Activated CD8-positive, alpha-beta T cell treated with anti-CD3 and anti-CD28 coated beads for 36 hours (primary cell): ENCODE data around the gene DNAAF3. TPM values are rescaled to one million over a fixed set of nuclear protein-coding genes. Genes with fewer than 3 reads are reported as not detected.

ENCODE experiments used
- ATAC-seq: fragments of 200-7000 bp; cut with Tn5 transposase; one replicate; pipeline ENCODE4 v1.10.0; 2021; ENCODE audit warnings: mild to moderate bottlenecking, moderate library complexity
- CTCF ChIA-PET: fragments of 350-600 bp; sonication (Branson Sonifier 250); formaldehyde crosslinking; loops from one replicate; lab custom pipeline; 2021; ENCODE audit warnings: antibody characterized with exemption; lab: Charles Lee
- POLR2A ChIA-PET: fragments of 350-600 bp; sonication (Branson Sonifier 250); formaldehyde crosslinking; loops from one replicate; lab custom pipeline; 2021; ENCODE audit warnings: antibody characterized with exemption; lab: Charles Lee
- DNase-seq: peaks from one replicate; pipeline ENCODE4 v3.0.0-alpha.2; 2020
- H3K27ac Mint-ChIP-seq: one replicate; pipeline ENCODE4 v1.8.0; 2021; ENCODE audit warnings: mild to moderate bottlenecking, mixed read lengths
- H3K27me3 Mint-ChIP-seq: one replicate; pipeline ENCODE4 v1.8.0; 2021; ENCODE audit warnings: mixed read lengths
- H3K36me3 Mint-ChIP-seq: one replicate; pipeline ENCODE4 v1.8.0; 2021; ENCODE audit warnings: low read depth, mixed read lengths
- H3K4me1 Mint-ChIP-seq: one replicate; pipeline ENCODE4 v1.8.0; 2021; ENCODE audit warnings: low read depth, mixed read lengths
- H3K4me3 Mint-ChIP-seq: one replicate; pipeline ENCODE4 v1.8.0; 2021; ENCODE audit warnings: mild to moderate bottlenecking, moderate library complexity, mixed read lengths
- H3K9me3 Mint-ChIP-seq: one replicate; pipeline ENCODE4 v1.8.0; 2021; ENCODE audit warnings: mixed read lengths
- intact Hi-C: fragments of 100-400 bp; cut with micrococcal nuclease; formaldehyde crosslinking; loops from one replicate; pipeline ENCODE4 v1.10.0; 2022
- total RNA-seq, 2 experiments: library from RNA; stranded (reverse); gene quantifications; one replicate each; pipeline ENCODE4 v1.2.3, GENCODE V29; 2021
- TF ChIP-seq, protein P1 (sequence below): fragments of 200-600 bp; IDR thresholded peaks from one replicate; pipeline ENCODE4 v1.8.0; 2022; ENCODE audit warnings: antibody characterized with exemption, mild to moderate bottlenecking

DNAAF3 gene
- total RNA-seq, 2 experiments from 2014 or later: not detected

DNA sequence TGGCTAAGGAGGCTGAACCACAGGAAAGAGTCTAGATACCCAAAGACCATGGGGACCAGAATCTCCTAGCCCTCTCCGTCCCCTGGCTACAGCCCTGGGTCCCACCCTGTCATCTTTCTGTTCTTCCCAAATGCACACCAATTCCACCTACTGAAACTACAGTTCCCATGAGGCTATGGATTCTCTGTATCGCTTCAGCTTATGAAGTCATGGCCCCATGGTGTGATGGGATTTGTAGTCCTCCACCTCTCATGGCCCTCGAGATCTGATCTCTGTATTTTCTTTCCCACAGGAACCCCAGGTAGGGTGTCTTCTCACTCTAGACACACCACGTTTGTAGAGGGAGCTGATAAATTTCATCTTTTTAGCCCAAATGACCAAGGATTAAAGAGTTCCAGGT is 31.1 kb upstream of the DNAAF3 start:
- DNase-seq (no peak), ATAC-seq (peak; percentile 70)
- CTCF ChIA-PET: interaction anchor here (1.2 kb wide), 1 partner anchor 32 kb away, joined by 4 read pairs; the partner anchor contains the start of gene DNAAF3

DNA sequence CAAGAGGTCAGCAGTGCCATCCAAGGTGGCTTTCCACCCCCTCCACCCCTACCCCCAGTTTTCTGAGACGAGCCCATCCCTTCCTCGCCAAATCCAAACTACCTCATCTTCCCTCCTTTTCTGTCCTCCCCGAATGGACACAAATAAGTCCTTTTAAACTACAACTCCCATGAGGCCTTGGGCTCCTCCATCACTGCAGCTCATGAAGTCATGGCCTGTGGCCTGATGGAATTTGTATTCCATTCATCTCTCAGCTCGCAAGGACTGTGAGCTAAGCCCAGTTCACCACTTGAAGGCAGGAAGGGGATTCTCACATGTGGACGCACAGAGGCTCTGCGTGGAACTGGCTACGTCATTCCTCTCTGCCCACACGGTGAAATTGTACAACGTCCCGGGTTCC is 30.4 kb upstream of the DNAAF3 start:
- H3K4me1 Mint-ChIP-seq: no peaks in the 10 kb centered on the region
- H3K27ac Mint-ChIP-seq: no peak overlapping the region
- no peak for ATAC-seq
- TF ChIP-seq, protein P1, sequence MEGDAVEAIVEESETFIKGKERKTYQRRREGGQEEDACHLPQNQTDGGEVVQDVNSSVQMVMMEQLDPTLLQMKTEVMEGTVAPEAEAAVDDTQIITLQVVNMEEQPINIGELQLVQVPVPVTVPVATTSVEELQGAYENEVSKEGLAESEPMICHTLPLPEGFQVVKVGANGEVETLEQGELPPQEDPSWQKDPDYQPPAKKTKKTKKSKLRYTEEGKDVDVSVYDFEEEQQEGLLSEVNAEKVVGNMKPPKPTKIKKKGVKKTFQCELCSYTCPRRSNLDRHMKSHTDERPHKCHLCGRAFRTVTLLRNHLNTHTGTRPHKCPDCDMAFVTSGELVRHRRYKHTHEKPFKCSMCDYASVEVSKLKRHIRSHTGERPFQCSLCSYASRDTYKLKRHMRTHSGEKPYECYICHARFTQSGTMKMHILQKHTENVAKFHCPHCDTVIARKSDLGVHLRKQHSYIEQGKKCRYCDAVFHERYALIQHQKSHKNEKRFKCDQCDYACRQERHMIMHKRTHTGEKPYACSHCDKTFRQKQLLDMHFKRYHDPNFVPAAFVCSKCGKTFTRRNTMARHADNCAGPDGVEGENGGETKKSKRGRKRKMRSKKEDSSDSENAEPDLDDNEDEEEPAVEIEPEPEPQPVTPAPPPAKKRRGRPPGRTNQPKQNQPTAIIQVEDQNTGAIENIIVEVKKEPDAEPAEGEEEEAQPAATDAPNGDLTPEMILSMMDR: no peak
- no peak for DNase-seq
- ChIA-PET CTCF (no interaction called here), POLR2A (interaction anchor here (0.8 kb wide), 1 partner anchor 17 kb away, joined by 3 read pairs; the partner anchor contains the start of gene SYT5)
- H3K27me3 Mint-ChIP-seq: peaks cover 6% of the 10 kb centered on the region
- H3K36me3 Mint-ChIP-seq: no peaks in the 10 kb centered on the region
- H3K4me3 Mint-ChIP-seq: no peak overlapping the region
- intact Hi-C loops: no loop called here
- no peaks in the 10 kb centered on the region for H3K9me3 Mint-ChIP-seq

More for the DNA sequence above, 31.1 kb upstream of the DNAAF3 start:
- H3K27me3 Mint-ChIP-seq: peaks cover 9% of the 10 kb centered on the region
- no peaks in the 10 kb centered on the region for H3K9me3 Mint-ChIP-seq
- no peak overlapping the region for H3K4me3 Mint-ChIP-seq
- intact Hi-C loops: no loop called here
- POLR2A ChIA-PET: interaction anchor here (0.8 to 1.1 kb wide), 3 partner anchors 18 to 288 kb away, joined by 3 to 5 read pairs (median 3); partner anchors contain the start of genes NAT14 and SYT5
- TF ChIP-seq, protein P1: no peak
- H3K4me1 Mint-ChIP-seq: no peaks in the 10 kb centered on the region
- no peak overlapping the region for H3K27ac Mint-ChIP-seq
- no peaks in the 10 kb centered on the region for H3K36me3 Mint-ChIP-seq

GRCh38 chr19:55193481-55193880 is 27.1 kb upstream of the DNAAF3 start:
- H3K4me3 Mint-ChIP-seq: no peak overlapping the region
- ChIA-PET POLR2A (no interaction called here), CTCF (no interaction called here)
- no peaks in the 10 kb centered on the region for H3K9me3 Mint-ChIP-seq
- no peaks in the 10 kb centered on the region for H3K36me3 Mint-ChIP-seq
- intact Hi-C loops: no loop called here
- H3K27ac Mint-ChIP-seq: no peak overlapping the region
- ATAC-seq (no peak), DNase-seq (no peak)
- no peaks in the 10 kb centered on the region for H3K4me1 Mint-ChIP-seq
- H3K27me3 Mint-ChIP-seq: peaks cover 5% of the 10 kb centered on the region
- TF ChIP-seq, protein P1: no peak

DNA sequence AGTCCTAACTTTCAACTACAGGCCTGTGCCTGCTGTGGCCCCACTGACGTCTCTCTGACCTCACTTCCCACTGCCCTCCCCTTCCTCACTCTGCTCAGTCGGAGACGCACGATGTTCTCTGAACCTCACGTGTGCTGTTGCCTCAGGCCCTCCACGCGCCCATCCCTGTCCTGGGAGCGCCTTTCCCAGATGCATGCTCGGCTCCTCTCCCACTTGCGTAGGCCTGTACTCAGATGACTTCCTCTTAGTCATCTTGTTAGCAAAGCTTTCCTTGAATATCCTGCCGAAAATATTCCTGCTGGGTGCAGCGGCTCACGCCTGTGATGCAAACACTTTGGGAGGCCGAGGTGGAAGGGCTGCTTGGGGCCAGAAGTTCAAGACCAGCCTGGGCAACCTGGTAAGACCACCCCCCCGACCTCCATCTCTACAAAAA is 23.0 kb upstream of the DNAAF3 start:
- no peak for ATAC-seq
- Mint-ChIP-seq H3K36me3 (no peaks in the 10 kb centered on the region), H3K27me3 (peaks cover 3% of the 10 kb centered on the region), H3K4me1 (no peaks in the 10 kb centered on the region), H3K4me3 (no peak overlapping the region), H3K9me3 (no peaks in the 10 kb centered on the region), H3K27ac (no peak overlapping the region)
- TF ChIP-seq, protein P1: no peak
- CTCF ChIA-PET: interaction anchor here (1.4 kb wide), 1 partner anchor 29 kb away, joined by 3 read pairs; no protein-coding TSS in a partner anchor
- no peak for DNase-seq
- POLR2A ChIA-PET: interaction anchor here (0.7 kb wide), 1 partner anchor 43 kb away, joined by 3 read pairs; no protein-coding TSS in a partner anchor
- intact Hi-C loops: no loop called here

DNA sequence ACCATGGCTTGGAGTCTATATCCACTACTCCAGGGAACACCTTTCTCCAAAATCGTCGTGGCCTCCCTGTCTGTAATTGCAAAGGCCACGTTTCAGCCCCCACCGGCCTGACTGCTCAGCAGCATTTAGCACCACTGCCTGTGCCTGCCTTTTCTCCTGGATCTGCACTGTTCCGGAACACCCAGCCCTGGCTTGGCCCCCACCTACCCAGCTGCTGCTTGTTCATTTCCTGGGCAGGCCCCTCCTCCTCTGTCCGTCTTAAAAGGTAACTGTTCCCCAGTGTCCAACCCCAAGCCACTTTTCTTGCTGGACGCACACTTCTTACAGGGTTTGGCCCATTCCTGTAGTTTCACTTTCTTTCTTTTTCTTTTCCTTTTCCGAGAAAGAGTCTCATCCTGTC is 22.2 kb upstream of the DNAAF3 start:
- ATAC-seq (no peak), DNase-seq (no peak)
- TF ChIP-seq, protein P1: no peak
- no peak overlapping the region for H3K27ac Mint-ChIP-seq
- H3K36me3 Mint-ChIP-seq: no peaks in the 10 kb centered on the region
- H3K27me3 Mint-ChIP-seq: peaks cover 6% of the 10 kb centered on the region
- intact Hi-C loops: no loop called here
- CTCF ChIA-PET: interaction anchor here (1.4 kb wide), 1 partner anchor 29 kb away, joined by 3 read pairs; no protein-coding TSS in a partner anchor
- no peak overlapping the region for H3K4me3 Mint-ChIP-seq
- H3K4me1 Mint-ChIP-seq: no peaks in the 10 kb centered on the region
- H3K9me3 Mint-ChIP-seq: no peaks in the 10 kb centered on the region
- POLR2A ChIA-PET: no interaction called here
